Ammon's horn (tissue), 1 donor: ENCODE results near the gene SCPEP1.

Experiments
- DNase-seq: peaks from one replicate; pipeline ENCODE4 v3.0.0-alpha.2; 2016; ENCODE audit warnings: low spot score

Gene SCPEP1

GRCh38 chr17:57001541-57001940 lies 23.6 kb downstream of the SCPEP1 start:
- no peak for DNase-seq

- DNase-seq = no peak
These were observed 25.0 kb downstream of the SCPEP1 start for GRCh38 chr17:57002904-57003303.

GRCh38 chr17:57004944-57005579 lies 27.1 kb downstream of the SCPEP1 start:
- DNase-seq = no peak

GRCh38 chr17:57006040-57006439 lies 28.1 kb downstream of the SCPEP1 start:
- DNase-seq = no peak

- no peak for DNase-seq
These were observed 31.0 kb downstream of the SCPEP1 start for GRCh38 chr17:57008958-57009357.

- peak; percentile 80 for DNase-seq
These were observed 32.0 kb downstream of the SCPEP1 start for GRCh38 chr17:57009737-57010445.

- no peak for DNase-seq
These were observed 32.6 kb downstream of the SCPEP1 start for GRCh38 chr17:57010487-57010886.

GRCh38 chr17:57011491-57012015 lies 33.6 kb downstream of the SCPEP1 start:
- DNase-seq = no peak

- DNase-seq = no peak
These were observed 38.3 kb downstream of the SCPEP1 start for GRCh38 chr17:57016071-57016763.

- no peak for DNase-seq
These were observed 38.8 kb downstream of the SCPEP1 start for GRCh38 chr17:57016764-57017116.

GRCh38 chr17:57017625-57018024 lies 39.7 kb downstream of the SCPEP1 start:
- DNase-seq = no peak

GRCh38 chr17:57020208-57020607 lies 42.3 kb downstream of the SCPEP1 start:
- no peak for DNase-seq

- no peak for DNase-seq
These were observed 43.5 kb downstream of the SCPEP1 start for GRCh38 chr17:57021226-57021940.

- DNase-seq = no peak
These were observed 47.9 kb downstream of the SCPEP1 start for GRCh38 chr17:57025876-57026275.

- no peak for DNase-seq
These were observed 49.9 kb downstream of the SCPEP1 start for GRCh38 chr17:57027852-57028251.

GRCh38 chr17:57032343-57032742 lies 54.4 kb downstream of the SCPEP1 start:
- DNase-seq = no peak

GRCh38 chr17:57033296-57033695 lies 55.4 kb downstream of the SCPEP1 start:
- no peak for DNase-seq

- DNase-seq = no peak
These were observed 57.1 kb downstream of the SCPEP1 start for GRCh38 chr17:57034807-57035754.

- DNase-seq = no peak
These were observed 58.1 kb downstream of the SCPEP1 start for GRCh38 chr17:57035971-57036481.

- DNase-seq = no peak
These were observed 59.5 kb downstream of the SCPEP1 start for GRCh38 chr17:57037411-57037810.

- DNase-seq = no peak
These were observed 60.6 kb downstream of the SCPEP1 start for GRCh38 chr17:57038486-57038885.
